Adipose tissue (tissue), 3 donors: ENCODE measurements around the gene CELF4. TPM values are rescaled to one million over a fixed set of nuclear protein-coding genes. Genes with fewer than 3 reads are reported as not detected.

Experiments used
- H3K27ac ChIP-seq: one replicate; pipeline ENCODE4 v1.5.1; 2013; ENCODE audit warnings: low read depth, low read length
- WGBS, 3 donors: extraction: QIAGEN DNeasy Blood & Tissue Kit; methylation state at CpG; one replicate each; pipeline ENCODE4 v1.1.7; 2013; 5-methylcytosine and 5-hydroxymethylcytosine counted together
- polyA plus RNA-seq, 3 donors: library from polyadenylated mRNA; stranded (reverse); fragments of 200-250 nt; gene quantifications; one replicate each; pipeline ENCODE4 v1.2.3, GENCODE V29; 2013
- donor health status: healthy with polysubstance abuse.
- donor health status: Bipolar disorder and iron deficiency.
- donor health status: healthy.

Gene CELF4
- polyA plus RNA-seq, 3 donors, result 0.07 to 2.0 (median 0.67) TPM

GRCh38 chr18:37332628-37333420, 232.8 kb downstream of the CELF4 start:
- H3K27ac ChIP-seq, result no peak overlapping the region
- 73 to 85% (median 75%) methylated on average over 17 of the region's 17 CpGs for WGBS, 3 donors

GRCh38 chr18:37332219-37332618, 233.4 kb downstream of the CELF4 start:
- WGBS, 3 donors, result 72 to 86% (median 83%) methylated on average over 8 of the region's 8 CpGs
- no peak overlapping the region for H3K27ac ChIP-seq

- H3K27ac ChIP-seq, result no peak overlapping the region
- WGBS, 3 donors, result 76 to 87% (median 82%) methylated on average over 7 of the region's 7 CpGs
Measured at GRCh38 chr18:37330173-37330572, 235.4 kb downstream of the CELF4 start.

- WGBS, 3 donors, result 81 to 83% (median 82%) methylated on average over 7 of the region's 7 CpGs
- H3K27ac ChIP-seq, result no peak overlapping the region
Measured at GRCh38 chr18:37328946-37329719, 236.5 kb downstream of the CELF4 start.

GRCh38 chr18:37327063-37327577, 238.5 kb downstream of the CELF4 start:
- 65 to 76% (median 69%) methylated on average over 6 of the region's 6 CpGs for WGBS, 3 donors

GRCh38 chr18:37322492-37323035, 243.0 kb downstream of the CELF4 start:
- 36 to 60% (median 42%) methylated on average over 12 to 15 of the region's 15 CpGs for WGBS, 3 donors
- no peak overlapping the region for H3K27ac ChIP-seq

More at GRCh38 chr18:37327063-37327577, 238.5 kb downstream of the CELF4 start:
- no peak overlapping the region for H3K27ac ChIP-seq

- H3K27ac ChIP-seq, result no peak overlapping the region
- 60 to 71% (median 69%) methylated on average over 27 to 29 of the region's 29 CpGs for WGBS, 3 donors
Measured at GRCh38 chr18:37321582-37322491, 243.8 kb downstream of the CELF4 start.

GRCh38 chr18:37320317-37320716, 245.3 kb downstream of the CELF4 start:
- WGBS, 3 donors, result 75 to 82% (median 81%) methylated on average over 10 of the region's 10 CpGs
- no peak overlapping the region for H3K27ac ChIP-seq

GRCh38 chr18:37318360-37319355, 246.9 kb downstream of the CELF4 start:
- H3K27ac ChIP-seq, result no peak overlapping the region
- WGBS, 3 donors, result 84 to 87% (median 85%) methylated on average over 16 of the region's 16 CpGs

- H3K27ac ChIP-seq, result no peak overlapping the region
- WGBS, 3 donors, result 84 to 95% (median 89%) methylated on average over 2 of the region's 2 CpGs
Measured at GRCh38 chr18:37317486-37317885, 248.1 kb downstream of the CELF4 start.

GRCh38 chr18:37316468-37316867, 249.1 kb downstream of the CELF4 start:
- WGBS, 3 donors, result 82 to 92% (median 87%) methylated on average over 1 of the region's 1 CpG
- no peak overlapping the region for H3K27ac ChIP-seq

- no peak overlapping the region for H3K27ac ChIP-seq
- WGBS, 3 donors, result 92 to 96% (median 94%) methylated on average over 1 of the region's 1 CpG
Measured at GRCh38 chr18:37315935-37316334, 249.7 kb downstream of the CELF4 start.

GRCh38 chr18:37314534-37314933, 251.1 kb downstream of the CELF4 start:
- 59 to 72% (median 69%) methylated on average over 5 of the region's 5 CpGs for WGBS, 3 donors
- H3K27ac ChIP-seq, result no peak overlapping the region

- no peak overlapping the region for H3K27ac ChIP-seq
- WGBS, 3 donors, result 77 to 84% (median 79%) methylated on average over 10 of the region's 10 CpGs
Measured at GRCh38 chr18:37313624-37314023, 252.0 kb downstream of the CELF4 start.

GRCh38 chr18:37309861-37310260, 255.7 kb downstream of the CELF4 start:
- no peak overlapping the region for H3K27ac ChIP-seq
- 81 to 87% (median 86%) methylated on average over 3 of the region's 3 CpGs for WGBS, 3 donors

- no peak overlapping the region for H3K27ac ChIP-seq
- 5 to 27% (median 19%) methylated on average over 1 of the region's 1 CpG for WGBS, 3 donors
Measured at GRCh38 chr18:37309059-37309458, 256.5 kb downstream of the CELF4 start.

- 82 to 90% (median 88%) methylated on average over 8 of the region's 8 CpGs for WGBS, 3 donors
- H3K27ac ChIP-seq, result no peak overlapping the region
Measured at GRCh38 chr18:37307181-37307580, 258.4 kb downstream of the CELF4 start.
